Stimulated activated CD8-positive, alpha-beta memory T cell treated with anti-CD3 and anti-CD28 coated beads, Interleukin-4, amount 100 ng/mL, for 48 hours (primary cell): ENCODE results near the gene ADCY7.

ENCODE experiments used
- DNase-seq: peaks from one replicate; pipeline ENCODE4 v3.0.0-alpha.2; 2020

Gene ADCY7

GRCh38 chr16:50284131-50284911, 18.0 kb downstream of the ADCY7 start:
- DNase-seq: no peak

GRCh38 chr16:50285406-50286003, 19.2 kb downstream of the ADCY7 start:
- no peak for DNase-seq

- DNase-seq: no peak
Measured at GRCh38 chr16:50286681-50287080, 20.3 kb downstream of the ADCY7 start.

- no peak for DNase-seq
Measured at GRCh38 chr16:50288026-50288425, 21.7 kb downstream of the ADCY7 start.

GRCh38 chr16:50288920-50289319, 22.6 kb downstream of the ADCY7 start:
- DNase-seq: no peak

- DNase-seq: no peak
Measured at GRCh38 chr16:50289950-50290764, 23.8 kb downstream of the ADCY7 start.

- DNase-seq: no peak
Measured at GRCh38 chr16:50290856-50291255, 24.5 kb downstream of the ADCY7 start.

- DNase-seq: no peak
Measured at GRCh38 chr16:50291719-50292565, 25.6 kb downstream of the ADCY7 start.

GRCh38 chr16:50292566-50292948, 26.2 kb downstream of the ADCY7 start:
- no peak for DNase-seq

- DNase-seq: no peak
Measured at GRCh38 chr16:50293041-50293783, 26.9 kb downstream of the ADCY7 start.

GRCh38 chr16:50293994-50294855, 27.9 kb downstream of the ADCY7 start:
- DNase-seq: no peak

GRCh38 chr16:50294955-50295354, 28.6 kb downstream of the ADCY7 start:
- no peak for DNase-seq

- no peak for DNase-seq
Measured at GRCh38 chr16:50295541-50296132, 29.3 kb downstream of the ADCY7 start.

GRCh38 chr16:50296807-50297206, 30.5 kb downstream of the ADCY7 start:
- no peak for DNase-seq

- no peak for DNase-seq
Measured at GRCh38 chr16:50297301-50298074, 31.1 kb downstream of the ADCY7 start.

- DNase-seq: no peak
Measured at GRCh38 chr16:50298075-50298460, 31.7 kb downstream of the ADCY7 start.

GRCh38 chr16:50298591-50299507, 32.5 kb downstream of the ADCY7 start:
- no peak for DNase-seq

- no peak for DNase-seq
Measured at GRCh38 chr16:50299508-50300105, 33.3 kb downstream of the ADCY7 start.
